Peyer's patch (tissue), 4 donors: Measurements from ENCODE around the gene CDH4.

ENCODE experiments used
- POLR2A ChIP-seq, 2 donors: fragments of 450-650 bp; IDR thresholded peaks; one replicate each; pipeline ENCODE4 v1.5.1; 2017; ENCODE audit warnings: antibody characterized with exemption in 2 of 2, mild to moderate bottlenecking in 2 of 2, moderate library complexity in 2 of 2
- TF ChIP-seq, protein P1 (sequence below), 6 experiments: fragments of 450-650 bp in 4 of 6; fragments of 200-600 bp in 2 of 6; sonication (generic) in 1 of 6; IDR thresholded peaks; one replicate each; pipeline ENCODE4 v1.5.1; 2017 to 2019; ENCODE audit warnings: antibody characterized with exemption in 6 of 6, mild to moderate bottlenecking in 3 of 6, moderate library complexity in 1 of 6

DNA sequence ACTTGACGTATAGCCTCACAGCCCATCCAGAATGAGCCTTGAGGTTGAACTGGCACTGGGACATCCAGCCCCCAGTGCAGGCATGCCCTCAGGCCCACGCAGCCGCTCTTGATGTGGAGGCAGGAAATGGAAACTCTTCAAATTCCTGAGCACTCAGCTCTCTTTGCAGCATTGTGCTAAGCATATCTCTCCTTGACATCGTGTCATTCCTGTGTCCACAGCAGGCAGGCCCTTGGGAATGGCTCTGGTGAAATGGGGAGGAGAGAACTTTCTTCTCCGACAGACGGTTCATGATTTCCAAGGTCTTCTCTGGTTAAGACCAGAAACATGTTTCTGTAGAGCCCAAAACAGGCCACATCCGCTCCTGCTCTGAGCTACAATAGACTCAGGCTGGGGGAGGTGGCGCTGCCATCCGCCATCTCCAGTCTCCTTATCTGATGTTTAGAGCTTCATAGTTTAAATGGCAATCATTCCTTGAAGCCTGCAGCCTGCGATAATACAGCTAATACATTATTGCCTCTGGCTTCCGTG, 248.8 kb downstream of the CDH4 start:
- TF ChIP-seq, protein P1, sequence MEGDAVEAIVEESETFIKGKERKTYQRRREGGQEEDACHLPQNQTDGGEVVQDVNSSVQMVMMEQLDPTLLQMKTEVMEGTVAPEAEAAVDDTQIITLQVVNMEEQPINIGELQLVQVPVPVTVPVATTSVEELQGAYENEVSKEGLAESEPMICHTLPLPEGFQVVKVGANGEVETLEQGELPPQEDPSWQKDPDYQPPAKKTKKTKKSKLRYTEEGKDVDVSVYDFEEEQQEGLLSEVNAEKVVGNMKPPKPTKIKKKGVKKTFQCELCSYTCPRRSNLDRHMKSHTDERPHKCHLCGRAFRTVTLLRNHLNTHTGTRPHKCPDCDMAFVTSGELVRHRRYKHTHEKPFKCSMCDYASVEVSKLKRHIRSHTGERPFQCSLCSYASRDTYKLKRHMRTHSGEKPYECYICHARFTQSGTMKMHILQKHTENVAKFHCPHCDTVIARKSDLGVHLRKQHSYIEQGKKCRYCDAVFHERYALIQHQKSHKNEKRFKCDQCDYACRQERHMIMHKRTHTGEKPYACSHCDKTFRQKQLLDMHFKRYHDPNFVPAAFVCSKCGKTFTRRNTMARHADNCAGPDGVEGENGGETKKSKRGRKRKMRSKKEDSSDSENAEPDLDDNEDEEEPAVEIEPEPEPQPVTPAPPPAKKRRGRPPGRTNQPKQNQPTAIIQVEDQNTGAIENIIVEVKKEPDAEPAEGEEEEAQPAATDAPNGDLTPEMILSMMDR (IDR thresholded peaks at IDR 0.05): no peak
- TF ChIP-seq POLR2A (IDR thresholded peaks at IDR 0.05): no peak
